Measurements from ENCODE around the gene IL5. TPM values are rescaled to one million over a fixed set of nuclear protein-coding genes. Genes with fewer than 3 reads are reported as not detected.

Gene IL5
- total RNA-seq, 1 experiment from 2014 or later: not detected

Other genes starting within 250 kb of the IL5 start
- gene SLC22A4, start 249.1 kb downstream of the IL5 start, total RNA-seq (2014; rRNA removed; shearing (Covaris generic)): 3.8 and 4.4 TPM in 2 replicates
- gene SLC22A5, start 173.8 kb downstream of the IL5 start, total RNA-seq (2014; rRNA removed; shearing (Covaris generic)): 2.4 and 3.5 TPM in 2 replicates
- gene IRF1, start 52.7 kb downstream of the IL5 start, total RNA-seq (2014; rRNA removed; shearing (Covaris generic)): 16.0 and 18.4 TPM in 2 replicates
- gene RAD50, start 13.5 kb upstream of the IL5 start, total RNA-seq (2014; rRNA removed; shearing (Covaris generic)): 12.0 and 17.9 TPM in 2 replicates
- not detected in 2 replicates for gene IL13, start 114.7 kb upstream of the IL5 start, total RNA-seq (2014; rRNA removed; shearing (Covaris generic))
- not detected in 2 replicates for gene IL4, start 130.5 kb upstream of the IL5 start, total RNA-seq (2014; rRNA removed; shearing (Covaris generic))
- 11.4 and 12.1 TPM in 2 replicates for gene KIF3A, start 194.0 kb upstream of the IL5 start, total RNA-seq (2014; rRNA removed; shearing (Covaris generic))
- gene CCNI2, start 203.9 kb upstream of the IL5 start, total RNA-seq (2014; rRNA removed; shearing (Covaris generic)): not detected in 2 replicates
- 77.3 and 97.4 TPM in 2 replicates for gene SEPTIN8, start 233.7 kb upstream of the IL5 start, total RNA-seq (2014; rRNA removed; shearing (Covaris generic))

All from SJSA1 (cell line).